ENCODE measurements around the gene CDYL2. TPM values are rescaled to one million over a fixed set of nuclear protein-coding genes. Genes with fewer than 3 reads are reported as not detected.

CDYL2 gene
- total RNA-seq, 4 donors from 2014 or later: 5.9 to 13.5 (median 9.2) TPM

GRCh38 chr16:80628254-80628653 is 176.1 kb downstream of the CDYL2 start:
- no peak for TF ChIP-seq CTCF (IDR thresholded peaks at IDR 0.05; ENCODE audit: low read depth)

DNA sequence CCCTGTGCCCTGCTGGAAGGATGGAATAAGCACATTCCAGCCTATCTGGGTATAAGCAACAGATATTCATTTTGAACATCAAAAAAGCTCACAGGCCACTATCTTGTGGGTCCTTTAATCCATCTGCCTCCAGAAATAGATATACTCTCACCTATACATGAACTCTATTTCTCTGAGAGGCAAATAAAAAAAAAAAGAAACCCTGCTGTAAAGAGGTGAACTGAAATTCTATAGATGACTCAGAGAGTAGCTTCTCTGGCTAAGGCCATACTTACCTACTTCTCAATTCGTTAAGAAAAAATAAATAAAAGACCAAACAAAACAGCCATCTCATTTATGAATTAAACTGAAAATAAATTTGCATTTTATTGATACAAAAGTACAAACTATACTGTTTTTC is 177.3 kb downstream of the CDYL2 start:
- no peak for TF ChIP-seq CTCF (IDR thresholded peaks at IDR 0.05; ENCODE audit: low read depth)

- no peak for TF ChIP-seq CTCF (IDR thresholded peaks at IDR 0.05; ENCODE audit: low read depth)
Measured at GRCh38 chr16:80623376-80623775, 181.0 kb downstream of the CDYL2 start.

DNA sequence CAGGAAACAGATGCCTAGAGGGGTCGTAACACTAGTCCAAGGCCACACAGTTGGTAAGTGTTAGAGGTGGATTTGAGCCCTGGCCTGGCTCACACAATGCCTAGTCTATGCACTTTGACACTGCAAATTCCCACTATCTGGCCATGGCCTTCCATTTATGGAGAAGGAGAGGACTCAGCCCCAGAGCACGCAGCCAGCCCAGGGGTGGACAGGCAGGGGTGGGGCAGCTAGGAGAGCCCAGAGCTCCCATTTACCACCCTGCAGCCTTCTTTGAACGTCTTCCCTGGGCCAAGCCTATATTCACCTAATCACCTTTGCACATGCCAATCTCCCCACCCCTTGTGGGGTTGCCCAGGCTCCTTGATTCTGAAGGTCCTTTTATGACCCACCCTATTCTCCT is 182.4 kb downstream of the CDYL2 start:
- TF ChIP-seq CTCF (IDR thresholded peaks at IDR 0.05; ENCODE audit: low read depth): no peak

DNA sequence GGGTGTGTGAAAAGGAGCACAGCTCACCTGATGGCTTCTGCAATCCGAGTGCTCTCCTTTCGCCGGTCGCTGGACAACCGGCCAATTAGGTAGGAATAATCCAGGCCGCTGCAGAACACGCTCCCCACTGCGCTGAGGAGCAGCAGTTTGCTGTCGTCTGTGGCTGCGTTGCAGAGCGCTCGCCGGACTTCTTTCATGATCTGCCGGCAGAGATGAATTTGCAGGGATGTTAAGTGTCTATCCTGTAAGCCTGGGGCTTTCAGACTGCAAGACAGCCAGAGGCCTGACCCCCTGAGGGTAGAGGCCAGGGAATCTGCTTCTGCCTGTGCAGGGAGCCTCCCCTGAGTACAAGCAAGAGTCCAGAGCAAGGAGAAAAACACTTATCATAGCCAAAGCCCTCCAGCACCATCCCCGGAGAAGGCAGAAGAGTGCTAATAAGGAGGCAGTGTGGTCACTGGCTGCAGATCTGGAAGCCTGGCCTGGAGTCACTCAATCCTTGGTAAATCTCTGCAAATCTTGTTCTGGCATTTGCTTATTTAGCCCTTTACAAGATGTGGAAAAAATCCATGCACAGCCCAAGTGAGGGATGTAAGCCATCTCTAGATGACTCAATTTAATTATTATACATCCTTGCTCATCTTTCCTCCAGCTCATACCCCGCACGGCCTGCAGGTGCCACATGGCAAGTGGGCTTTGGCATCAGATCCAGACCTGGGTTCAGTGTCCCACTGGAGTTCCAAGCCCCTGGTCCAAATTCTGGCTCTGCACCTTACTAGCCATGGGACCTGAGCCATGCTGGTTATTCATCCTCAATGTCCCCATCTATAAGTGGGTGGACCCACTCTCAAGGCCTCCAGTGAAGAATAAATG is 183.4 kb downstream of the CDYL2 start:
- no peak for TF ChIP-seq CTCF (IDR thresholded peaks at IDR 0.05; ENCODE audit: low read depth)

GRCh38 chr16:80619824-80620223 is 184.6 kb downstream of the CDYL2 start:
- TF ChIP-seq CTCF (IDR thresholded peaks at IDR 0.05; ENCODE audit: low read depth): no peak

GRCh38 chr16:80618862-80619648 is 185.3 kb downstream of the CDYL2 start:
- TF ChIP-seq CTCF (IDR thresholded peaks at IDR 0.05; ENCODE audit: low read depth): no peak
